IMR-90 (cell line): Measurements from ENCODE around the gene ZNF469.

ENCODE experiments used
- CEBPB ChIP-seq: IDR thresholded peaks from 2 replicates; pipeline ENCODE4 v1.6.1; 2012; ENCODE audit warnings: low read depth, low read length, improper control_type of control experiment
- MXI1 ChIP-seq: IDR thresholded peaks from 2 replicates; pipeline ENCODE4 v1.6.1; 2012; ENCODE audit warnings: low read depth, mild to moderate bottlenecking, low read length, moderate library complexity, borderline replicate concordance
- POLR2A ChIP-seq: IDR thresholded peaks from 2 replicates; pipeline ENCODE4 v1.6.1; 2012; ENCODE audit warnings: mild to moderate bottlenecking, low read depth, low read length
- RAD21 ChIP-seq: IDR thresholded peaks from 2 replicates; pipeline ENCODE4 v1.6.1; 2012; ENCODE audit warnings: low read length, improper control_type of control experiment
- RFX5 ChIP-seq: IDR thresholded peaks from 2 replicates; pipeline ENCODE4 v1.8.0; 2012; ENCODE audit warnings: low read depth, mild to moderate bottlenecking, low read length, moderate library complexity
- USF2 ChIP-seq: fragments of 150-350 bp; IDR thresholded peaks from 2 replicates; pipeline ENCODE4 v1.6.1; 2017; ENCODE audit warnings: mild to moderate bottlenecking, antibody characterized with exemption, low read length, low read depth
- TF ChIP-seq, protein P1 (sequence below): conservative IDR thresholded peaks from 2 replicates; pipeline ENCODE4 v1.5.1; 2012; ENCODE audit warnings: mild to moderate bottlenecking, low read depth, low read length, improper control_type of control experiment

DNA sequence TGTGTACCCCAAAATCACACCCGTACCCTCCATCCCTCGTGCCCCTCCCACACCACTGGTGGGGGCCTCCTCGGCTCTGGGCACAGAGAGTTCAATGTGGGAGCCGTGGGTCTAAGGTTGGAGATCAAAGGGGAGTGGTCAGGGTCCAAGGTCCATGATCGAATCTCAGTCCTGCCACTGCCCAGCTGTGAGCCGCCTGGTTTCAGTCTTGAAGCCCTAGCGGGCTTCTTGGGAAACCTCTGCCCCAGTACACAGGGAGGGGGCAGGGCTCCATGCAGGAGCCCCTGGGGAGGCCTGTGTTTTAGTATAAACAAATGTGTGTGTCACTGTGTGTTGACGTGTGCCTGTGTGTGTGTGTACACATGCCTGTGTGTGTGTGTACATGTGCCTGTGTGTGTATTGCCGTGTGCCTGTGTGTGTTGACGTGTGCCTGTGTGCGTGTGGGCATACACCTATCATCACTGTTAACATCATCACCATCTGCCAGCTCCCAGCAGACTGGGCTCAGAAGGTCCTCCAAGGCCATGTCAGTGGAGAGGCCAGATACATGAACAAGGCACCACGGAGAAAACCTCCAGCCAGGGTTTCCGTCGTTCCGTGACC, 26.5 kb upstream of the ZNF469 start:
- TF ChIP-seq CEBPB (no peak), RAD21 (no peak), USF2 (no peak), POLR2A (no peak), RFX5 (no peak), MXI1 (no peak)
- TF ChIP-seq, protein P1, sequence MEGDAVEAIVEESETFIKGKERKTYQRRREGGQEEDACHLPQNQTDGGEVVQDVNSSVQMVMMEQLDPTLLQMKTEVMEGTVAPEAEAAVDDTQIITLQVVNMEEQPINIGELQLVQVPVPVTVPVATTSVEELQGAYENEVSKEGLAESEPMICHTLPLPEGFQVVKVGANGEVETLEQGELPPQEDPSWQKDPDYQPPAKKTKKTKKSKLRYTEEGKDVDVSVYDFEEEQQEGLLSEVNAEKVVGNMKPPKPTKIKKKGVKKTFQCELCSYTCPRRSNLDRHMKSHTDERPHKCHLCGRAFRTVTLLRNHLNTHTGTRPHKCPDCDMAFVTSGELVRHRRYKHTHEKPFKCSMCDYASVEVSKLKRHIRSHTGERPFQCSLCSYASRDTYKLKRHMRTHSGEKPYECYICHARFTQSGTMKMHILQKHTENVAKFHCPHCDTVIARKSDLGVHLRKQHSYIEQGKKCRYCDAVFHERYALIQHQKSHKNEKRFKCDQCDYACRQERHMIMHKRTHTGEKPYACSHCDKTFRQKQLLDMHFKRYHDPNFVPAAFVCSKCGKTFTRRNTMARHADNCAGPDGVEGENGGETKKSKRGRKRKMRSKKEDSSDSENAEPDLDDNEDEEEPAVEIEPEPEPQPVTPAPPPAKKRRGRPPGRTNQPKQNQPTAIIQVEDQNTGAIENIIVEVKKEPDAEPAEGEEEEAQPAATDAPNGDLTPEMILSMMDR = no peak
